Bronchial epithelial cell (primary cell): ENCODE measurements around the gene MGAT4B. TPM values are rescaled to one million over a fixed set of nuclear protein-coding genes. Genes with fewer than 3 reads are reported as not detected.

Experiments used
- DNase-seq: peaks from one replicate; pipeline ENCODE4 v3.0.0-alpha.2; 2010; ENCODE audit warnings: low read depth
- FAIRE-seq: peaks from 2 replicates; lab custom pipeline; 2011; peaks lifted over from hg19 to GRCh38; lab: Jason Lieb, UNC
- H3K27me3 ChIP-seq: 2 replicates; pipeline ENCODE4 v1.5.1; 2011; ENCODE audit warnings: low read length; ENCODE audit not compliant: control insufficient read depth, insufficient read depth
- H3K36me3 ChIP-seq: 2 replicates; pipeline ENCODE4 v1.5.1; 2011; ENCODE audit warnings: low read length; ENCODE audit not compliant: control insufficient read depth, insufficient read depth
- H3K4me3 ChIP-seq: 2 replicates; pipeline ENCODE4 v1.5.1; 2011; ENCODE audit warnings: mild to moderate bottlenecking, low read depth, low read length, control low read depth
- CTCF ChIP-seq: IDR thresholded peaks from 2 replicates; pipeline ENCODE4 v1.5.1; 2011; ENCODE audit warnings: mild to moderate bottlenecking, moderate library complexity, low read length, control low read depth, inconsistent platforms; ENCODE audit not compliant: insufficient read depth, severe bottlenecking
- total RNA-seq: library from RNA; depleted of rRNA; stranded (reverse); fragments of >200 nt; gene quantifications from 2 replicates; pipeline ENCODE4 v1.2.1, GENCODE V29; 2014

MGAT4B gene
- 109 and 151 TPM in 2 replicates for total RNA-seq

GRCh38 chr5:179806250-179807048 lies at the start of gene MGAT4B:
Gene MGAT4B, minus strand, starts transcription at chr5:179806866. Its CDS starts 283 bp downstream, at chr5:179806583.
- DNase-seq = peak; percentile 41
- peak within 1 kb of the TSS; percentile 86 for H3K4me3 ChIP-seq
- FAIRE-seq = no peak
- no peak for TF ChIP-seq CTCF
- no peaks in the 10 kb centered on the region for H3K27me3 ChIP-seq
- peaks cover 11% of the 10 kb centered on the region for H3K36me3 ChIP-seq

- FAIRE-seq = no peak
- no peak for TF ChIP-seq CTCF
- H3K27me3 ChIP-seq = no peaks in the 10 kb centered on the region
- peaks cover 15% of the 10 kb centered on the region for H3K36me3 ChIP-seq
- no peak overlapping the region for H3K4me3 ChIP-seq
- no peak for DNase-seq
Measured at GRCh38 chr5:179854356-179854755, 47.7 kb upstream of the MGAT4B start.

GRCh38 chr5:179852993-179853547 lies 46.4 kb upstream of the MGAT4B start:
- no peak overlapping the region for H3K4me3 ChIP-seq
- peaks cover 15% of the 10 kb centered on the region for H3K36me3 ChIP-seq
- FAIRE-seq = no peak

GRCh38 chr5:179841621-179842020 lies 35.0 kb upstream of the MGAT4B start:
- no peak for TF ChIP-seq CTCF
- no peak for FAIRE-seq
- H3K36me3 ChIP-seq = peaks cover 9% of the 10 kb centered on the region
- no peaks in the 10 kb centered on the region for H3K27me3 ChIP-seq
- H3K4me3 ChIP-seq = no peak overlapping the region
- DNase-seq = no peak

More at GRCh38 chr5:179852993-179853547, 46.4 kb upstream of the MGAT4B start:
- TF ChIP-seq CTCF = no peak
- DNase-seq = no peak
- H3K27me3 ChIP-seq = no peaks in the 10 kb centered on the region

- FAIRE-seq (no peak), DNase-seq (no peak)
- no peak for TF ChIP-seq CTCF
- H3K4me3 ChIP-seq = no peak overlapping the region
- H3K27me3 ChIP-seq = no peaks in the 10 kb centered on the region
- H3K36me3 ChIP-seq = peaks cover 16% of the 10 kb centered on the region
Measured at GRCh38 chr5:179840766-179841165, 34.1 kb upstream of the MGAT4B start.
